Lung (tissue), 12 donors: Measurements from ENCODE around the gene CCNY. TPM values are rescaled to one million over a fixed set of nuclear protein-coding genes. Genes with fewer than 3 reads are reported as not detected.

ENCODE experiments used
- ATAC-seq: fragments of 200-7000 bp; cut with Tn5 transposase; one replicate; pipeline ENCODE4 v1.9.1; 2020; ENCODE audit warnings: moderate number of reproducible peaks; ENCODE audit not compliant: insufficient read depth, low FRiP score
- DNase-seq, 3 donors: peaks; one replicate each; pipeline ENCODE4 v3.0.0-alpha.2; 2013 to 2017
- H3K27ac ChIP-seq, 2 donors: one replicate each; pipeline ENCODE4 v1.5.1; 2013; ENCODE audit warnings: mild to moderate bottlenecking in 2 of 2, moderate library complexity in 2 of 2, control low read depth in 1 of 2, inconsistent platforms in 1 of 2, low read depth in 1 of 2, low read length in 1 of 2
- H3K27me3 ChIP-seq, 3 donors: one replicate each; pipeline ENCODE4 v1.5.1; 2013; ENCODE audit warnings: low read length in 2 of 3; ENCODE audit not compliant: control insufficient read depth in 3 of 3, insufficient read depth in 3 of 3
- H3K36me3 ChIP-seq, 4 donors: one replicate each; pipeline ENCODE4 v1.5.1; 2013; ENCODE audit warnings: low read length in 4 of 4, mild to moderate bottlenecking in 1 of 4, moderate library complexity in 1 of 4; ENCODE audit not compliant: control insufficient read depth in 4 of 4, insufficient read depth in 4 of 4
- H3K4me1 ChIP-seq, 5 donors: one replicate each; pipeline ENCODE4 v1.5.1; 2013; ENCODE audit warnings: low read length in 5 of 5, mild to moderate bottlenecking in 2 of 5, moderate library complexity in 1 of 5; ENCODE audit not compliant: control insufficient read depth in 5 of 5, insufficient read depth in 5 of 5
- H3K4me3 ChIP-seq: one replicate; pipeline ENCODE4 v1.5.1; 2013; ENCODE audit warnings: mild to moderate bottlenecking, control low read depth, moderate library complexity
- H3K9ac ChIP-seq, 2 donors: one replicate each; pipeline ENCODE4 v1.5.1; 2013; ENCODE audit warnings: low read length in 2 of 2, control low read depth in 1 of 2; ENCODE audit not compliant: insufficient read depth in 1 of 2
- H3K9me3 ChIP-seq, 4 donors: one replicate each; pipeline ENCODE4 v1.5.1; 2013; ENCODE audit warnings: low read length in 3 of 4, mild to moderate bottlenecking in 1 of 4, moderate library complexity in 1 of 4; ENCODE audit not compliant: control insufficient read depth in 4 of 4, insufficient read depth in 3 of 4
- WGBS, 2 donors: extraction: QIAGEN DNeasy Blood & Tissue Kit; methylation state at CpG; one replicate each; pipeline ENCODE4 v1.1.7; 2013; 5-methylcytosine and 5-hydroxymethylcytosine counted together
- polyA plus RNA-seq, 2 donors: library from polyadenylated mRNA; stranded (reverse); fragments of 200-250 nt; gene quantifications; one replicate each; pipeline ENCODE4 v1.2.1, GENCODE V29; 2013
- total RNA-seq, 2 donors: library from RNA; depleted of rRNA in 1 of 2; stranded (reverse); fragments of >200 nt in 1 of 2; gene quantifications; one replicate each; pipeline ENCODE4 v1.2.1, GENCODE V29; 2014 to 2021
- TF ChIP-seq, protein P1 (sequence below): IDR thresholded peaks from 2 replicates; pipeline ENCODE4 v1.5.1; 2012; ENCODE audit warnings: mild to moderate bottlenecking; ENCODE audit errors: control extremely low read depth, extremely low read depth
- donor health status: control.
- donor health status: control.
- donor health status: Bipolar disorder and iron deficiency.
- donor health status: healthy.
- donor health status: DM: yes; HTN: yes; CAD: no.

The CCNY gene
- total and polyA plus RNA-seq, 4 donors, result 26.6 to 63.0 (median 38.8) TPM

DNA sequence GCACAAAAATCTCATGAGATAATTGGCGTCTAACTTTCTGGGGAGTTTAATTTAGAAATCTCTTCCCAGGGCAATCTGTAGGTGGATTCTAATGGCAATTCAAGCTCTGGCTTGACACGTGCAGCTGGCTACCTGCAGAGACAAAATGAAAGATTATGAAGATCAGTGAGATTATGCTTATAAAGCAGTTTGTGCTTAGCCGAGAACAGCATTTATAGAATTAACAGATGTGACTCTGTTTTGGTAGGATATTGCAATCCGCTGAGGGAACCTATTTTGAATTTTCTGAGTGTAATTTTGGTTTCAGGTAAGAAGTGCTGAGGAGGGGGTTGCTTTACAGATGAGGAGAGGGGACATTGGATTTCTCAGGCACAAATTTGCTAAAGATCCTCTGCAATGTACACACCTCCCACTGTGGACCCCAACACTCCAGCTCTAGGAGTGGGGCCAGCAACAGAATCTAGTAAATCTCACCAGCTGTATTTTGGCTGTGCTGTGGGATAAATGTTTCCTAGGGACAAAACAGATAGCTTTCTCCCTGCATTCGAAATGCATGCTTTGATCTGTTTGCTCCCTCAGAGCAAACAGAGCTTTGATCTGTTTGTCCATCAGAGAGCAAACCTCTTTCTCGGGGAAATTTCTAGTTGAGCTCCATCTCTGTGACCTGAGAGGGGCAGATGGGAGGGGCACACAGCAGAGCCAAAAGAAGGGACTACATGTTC, 276.2 kb downstream of the CCNY start:
- no peak for DNase-seq
- no peak overlapping the region for H3K4me3 ChIP-seq
- H3K9me3 ChIP-seq, result peaks cover 0 to 11% (median 0%) of the 10 kb centered on the region in 4 donors
- WGBS, 2 donors, result 64 to 77% methylated on average over 6 of the region's 6 CpGs
- no peak overlapping the region for H3K9ac ChIP-seq
- peaks cover 0 to 9% (median 0%) of the 10 kb centered on the region in 5 donors for H3K4me1 ChIP-seq
- H3K36me3 ChIP-seq, result no peaks in the 10 kb centered on the region
- no peak overlapping the region for H3K27ac ChIP-seq
- H3K27me3 ChIP-seq, result peaks cover 0 to 13% (median 3%) of the 10 kb centered on the region in 3 donors
- TF ChIP-seq, protein P1, sequence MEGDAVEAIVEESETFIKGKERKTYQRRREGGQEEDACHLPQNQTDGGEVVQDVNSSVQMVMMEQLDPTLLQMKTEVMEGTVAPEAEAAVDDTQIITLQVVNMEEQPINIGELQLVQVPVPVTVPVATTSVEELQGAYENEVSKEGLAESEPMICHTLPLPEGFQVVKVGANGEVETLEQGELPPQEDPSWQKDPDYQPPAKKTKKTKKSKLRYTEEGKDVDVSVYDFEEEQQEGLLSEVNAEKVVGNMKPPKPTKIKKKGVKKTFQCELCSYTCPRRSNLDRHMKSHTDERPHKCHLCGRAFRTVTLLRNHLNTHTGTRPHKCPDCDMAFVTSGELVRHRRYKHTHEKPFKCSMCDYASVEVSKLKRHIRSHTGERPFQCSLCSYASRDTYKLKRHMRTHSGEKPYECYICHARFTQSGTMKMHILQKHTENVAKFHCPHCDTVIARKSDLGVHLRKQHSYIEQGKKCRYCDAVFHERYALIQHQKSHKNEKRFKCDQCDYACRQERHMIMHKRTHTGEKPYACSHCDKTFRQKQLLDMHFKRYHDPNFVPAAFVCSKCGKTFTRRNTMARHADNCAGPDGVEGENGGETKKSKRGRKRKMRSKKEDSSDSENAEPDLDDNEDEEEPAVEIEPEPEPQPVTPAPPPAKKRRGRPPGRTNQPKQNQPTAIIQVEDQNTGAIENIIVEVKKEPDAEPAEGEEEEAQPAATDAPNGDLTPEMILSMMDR, result no peak
- ATAC-seq, result no peak

DNA sequence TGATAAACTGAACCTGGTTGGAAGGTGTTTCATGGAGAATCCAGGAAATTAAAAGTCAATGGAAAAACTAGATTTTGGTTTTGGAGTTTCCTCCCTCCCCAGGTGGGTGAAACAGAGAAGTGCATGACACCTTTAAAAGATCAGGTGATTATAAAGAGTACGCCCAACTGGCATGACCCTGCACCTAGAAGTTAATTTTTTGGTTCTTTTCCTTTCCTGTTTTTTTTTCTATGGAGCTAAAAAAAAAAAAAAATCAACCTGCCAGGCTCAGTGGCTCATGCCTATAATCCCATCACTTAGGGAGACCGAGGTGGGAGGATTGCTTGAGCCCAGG, 276.8 kb downstream of the CCNY start:
- H3K27me3 ChIP-seq, result peaks cover 0 to 13% (median 3%) of the 10 kb centered on the region in 3 donors
- H3K9me3 ChIP-seq, result peaks cover 0 to 11% (median 0%) of the 10 kb centered on the region in 4 donors
- H3K27ac ChIP-seq, result no peak overlapping the region
- TF ChIP-seq, protein P1, result no peak
- no peak for ATAC-seq
- no peak overlapping the region for H3K4me3 ChIP-seq
- no peak overlapping the region for H3K9ac ChIP-seq
- WGBS, 2 donors, result 75 to 84% methylated on average over 2 of the region's 2 CpGs
- peaks cover 0 to 3% (median 0%) of the 10 kb centered on the region in 5 donors for H3K4me1 ChIP-seq
- H3K36me3 ChIP-seq, result no peaks in the 10 kb centered on the region
- no peak for DNase-seq

DNA sequence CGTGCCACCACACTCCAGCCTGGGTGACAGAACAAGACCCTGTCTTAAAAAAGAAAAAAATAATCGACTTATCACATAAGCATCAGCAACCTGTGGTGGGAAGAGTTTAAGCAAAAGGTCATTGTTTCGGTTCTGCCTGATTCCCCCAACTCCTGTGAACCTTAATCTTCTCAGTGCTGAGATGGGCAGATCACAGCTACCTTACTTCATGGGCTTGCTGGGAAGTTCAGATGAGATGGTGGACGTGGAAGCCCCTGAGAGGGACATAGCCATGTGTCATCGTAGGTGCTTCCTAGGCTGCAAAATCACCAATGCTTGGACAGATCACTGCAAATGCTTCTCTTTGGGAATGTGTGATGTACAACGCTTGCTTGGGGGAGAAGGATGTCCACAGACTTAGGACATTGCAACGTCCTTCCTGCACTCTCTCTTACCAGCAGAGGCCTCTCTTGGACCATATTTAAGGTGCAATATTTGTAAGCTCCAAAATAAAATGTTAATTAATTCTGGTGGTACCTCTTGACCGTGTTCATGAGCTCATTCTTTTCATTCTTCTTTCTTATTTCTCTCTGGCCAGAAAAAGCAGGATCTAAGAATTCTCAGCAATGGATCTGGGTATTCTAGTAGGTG, 277.4 kb downstream of the CCNY start:
- Histone ChIP-seq H3K4me3 (no peak overlapping the region), H3K27ac (no peak overlapping the region), H3K9ac (no peak overlapping the region), H3K36me3 (no peaks in the 10 kb centered on the region), H3K27me3 (peaks cover 0 to 13% (median 3%) of the 10 kb centered on the region in 3 donors), H3K4me1 (no peaks in the 10 kb centered on the region), H3K9me3 (peaks cover 0 to 7% (median 0%) of the 10 kb centered on the region in 4 donors)
- 57 to 62% methylated on average over 8 of the region's 8 CpGs for whole genome bisulfite sequencing, 2 donors
- ATAC-seq, result no peak
- no peak for DNase-seq
- TF ChIP-seq, protein P1, result no peak
